ENCODE results near the gene CDR2L.

DNA sequence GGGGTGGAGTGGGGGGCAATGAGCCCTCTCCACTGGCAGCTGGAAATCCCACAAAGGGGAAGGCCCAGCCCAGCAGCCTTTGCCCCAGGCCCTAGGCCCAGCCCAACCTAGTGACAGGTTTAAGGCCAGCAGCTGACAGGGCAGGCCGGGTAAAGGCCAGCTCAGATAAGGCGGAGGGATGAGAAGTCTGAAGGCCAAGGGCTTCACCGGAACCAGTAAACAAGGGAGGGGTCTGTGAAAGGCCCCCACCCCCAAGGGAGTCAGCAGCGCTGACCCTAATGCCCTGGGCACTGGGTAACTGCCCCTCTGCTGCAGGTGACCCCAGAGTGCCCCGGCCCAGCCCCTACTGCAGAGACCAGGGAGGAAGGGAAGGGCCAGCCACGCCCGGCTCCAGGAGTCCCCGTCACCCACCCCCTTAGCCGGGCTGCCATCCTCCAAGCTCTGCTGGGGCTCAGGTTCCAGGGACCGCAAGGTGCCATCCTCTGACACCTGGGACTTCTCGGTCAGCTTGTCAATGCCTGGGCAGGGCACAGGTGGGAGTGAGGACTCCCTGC is 34.2 kb upstream of the CDR2L start:
- no peak for TF ChIP-seq SP1 (IDR thresholded peaks at IDR 0.05)
- no peak for TF ChIP-seq EGR1 (IDR thresholded peaks at IDR 0.05; ENCODE audit: low read depth in 2 of 2)
- TF ChIP-seq, protein P1, sequence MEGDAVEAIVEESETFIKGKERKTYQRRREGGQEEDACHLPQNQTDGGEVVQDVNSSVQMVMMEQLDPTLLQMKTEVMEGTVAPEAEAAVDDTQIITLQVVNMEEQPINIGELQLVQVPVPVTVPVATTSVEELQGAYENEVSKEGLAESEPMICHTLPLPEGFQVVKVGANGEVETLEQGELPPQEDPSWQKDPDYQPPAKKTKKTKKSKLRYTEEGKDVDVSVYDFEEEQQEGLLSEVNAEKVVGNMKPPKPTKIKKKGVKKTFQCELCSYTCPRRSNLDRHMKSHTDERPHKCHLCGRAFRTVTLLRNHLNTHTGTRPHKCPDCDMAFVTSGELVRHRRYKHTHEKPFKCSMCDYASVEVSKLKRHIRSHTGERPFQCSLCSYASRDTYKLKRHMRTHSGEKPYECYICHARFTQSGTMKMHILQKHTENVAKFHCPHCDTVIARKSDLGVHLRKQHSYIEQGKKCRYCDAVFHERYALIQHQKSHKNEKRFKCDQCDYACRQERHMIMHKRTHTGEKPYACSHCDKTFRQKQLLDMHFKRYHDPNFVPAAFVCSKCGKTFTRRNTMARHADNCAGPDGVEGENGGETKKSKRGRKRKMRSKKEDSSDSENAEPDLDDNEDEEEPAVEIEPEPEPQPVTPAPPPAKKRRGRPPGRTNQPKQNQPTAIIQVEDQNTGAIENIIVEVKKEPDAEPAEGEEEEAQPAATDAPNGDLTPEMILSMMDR (IDR thresholded peaks at IDR 0.05; ENCODE audit: low read depth, low read length, missing input control) = no peak
- TF ChIP-seq, protein P2, sequence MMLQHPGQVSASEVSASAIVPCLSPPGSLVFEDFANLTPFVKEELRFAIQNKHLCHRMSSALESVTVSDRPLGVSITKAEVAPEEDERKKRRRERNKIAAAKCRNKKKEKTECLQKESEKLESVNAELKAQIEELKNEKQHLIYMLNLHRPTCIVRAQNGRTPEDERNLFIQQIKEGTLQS (IDR thresholded peaks at IDR 0.05) = no peak
